Caco-2 (cell line): ENCODE results near the gene PDCD5. TPM values are rescaled to one million over a fixed set of nuclear protein-coding genes. Genes with fewer than 3 reads are reported as not detected.

Experiments used
- Bru-seq: library from RNA; stranded (reverse); fragments of 400-500 nt; gene quantifications from one replicate; lab custom pipeline; 2021; lab: Mats Ljungman, UMichigan
- BruChase-seq, 2 experiments: library from RNA; stranded (reverse); fragments of 400-500 nt; gene quantifications; one replicate each; lab custom pipeline; 2021; lab: Mats Ljungman, UMichigan
- BruUV-seq: library from RNA; stranded (reverse); fragments of 400-500 nt; replicated peaks from 2 replicates; lab custom pipeline; 2021; lab: Mats Ljungman, UMichigan
- CTCF ChIA-PET: fragments of 300-600 bp; sonication (Branson Sonifier 250); formaldehyde crosslinking; loops from one replicate; lab custom pipeline; 2022; ENCODE audit warnings: antibody characterized with exemption; lab: Charles Lee
- POLR2A ChIA-PET: fragments of 300-600 bp; sonication (Branson Sonifier 250); formaldehyde crosslinking; loops from one replicate; lab custom pipeline; 2022; ENCODE audit warnings: antibody characterized with exemption; lab: Charles Lee
- DNase-seq, 2 experiments: peaks; one replicate each; pipeline versions ENCODE4 v3.0.0 to v3.0.0-alpha.2; 2020 to 2022
- H3K27me3 ChIP-seq: replicated peaks from 2 replicates; pipeline ENCODE4 v1.6.0; 2011; ENCODE audit warnings: low read length; ENCODE audit not compliant: control insufficient read depth, insufficient read depth
- H3K36me3 ChIP-seq: 2 replicates; pipeline ENCODE4 v1.5.1; 2011; ENCODE audit warnings: low read length; ENCODE audit not compliant: control insufficient read depth, insufficient read depth
- H3K4me1 ChIP-seq: fragments of 250-450 bp; sonication (Bioruptor Pico); 2 replicates; pipeline ENCODE4 v1.5.1; 2020; ENCODE audit warnings: mild to moderate bottlenecking
- H3K4me3 ChIP-seq: 2 replicates; pipeline ENCODE4 v1.5.1; 2011; ENCODE audit warnings: low read depth, mild to moderate bottlenecking, control low read depth, low read length
- H3K9me3 ChIP-seq: fragments of 250-450 bp; sonication (Bioruptor Pico); 2 replicates; pipeline ENCODE4 v1.5.1; 2020; ENCODE audit warnings: mild to moderate bottlenecking, moderate library complexity
- H3K27ac Mint-ChIP-seq: one replicate; pipeline ENCODE4 v1.8.0; 2022; ENCODE audit warnings: mixed read lengths; ENCODE audit not compliant: unreplicated experiment
- H3K27me3 Mint-ChIP-seq: one replicate; pipeline ENCODE4 v1.8.0; 2022; ENCODE audit warnings: mixed read lengths; ENCODE audit not compliant: insufficient read depth, unreplicated experiment
- H3K36me3 Mint-ChIP-seq: one replicate; pipeline ENCODE4 v1.8.0; 2022; ENCODE audit warnings: mild to moderate bottlenecking, mixed read lengths; ENCODE audit not compliant: insufficient read depth, unreplicated experiment
- H3K4me1 Mint-ChIP-seq: one replicate; pipeline ENCODE4 v1.8.0; 2022; ENCODE audit warnings: low read depth, mixed read lengths; ENCODE audit not compliant: unreplicated experiment
- H3K4me3 Mint-ChIP-seq: one replicate; pipeline ENCODE4 v1.8.0; 2022; ENCODE audit warnings: mild to moderate bottlenecking, moderate library complexity, mixed read lengths; ENCODE audit not compliant: unreplicated experiment
- H3K9me3 Mint-ChIP-seq: one replicate; pipeline ENCODE4 v1.8.0; 2022; ENCODE audit warnings: mixed read lengths; ENCODE audit not compliant: unreplicated experiment
- CTCF ChIP-seq, 2 experiments: fragments of 200-600 bp in 1 of 2; IDR thresholded peaks; 1 replicate in 1 of 2; 2 replicates in 1 of 2; pipeline versions ENCODE4 v1.5.1 to v1.8.0; 2011 to 2022; ENCODE audit warnings: antibody characterized with exemption in 1 of 2, control low read depth in 1 of 2, inconsistent platforms in 1 of 2, low read depth in 1 of 2, low read length in 1 of 2, mild to moderate bottlenecking in 1 of 2, moderate library complexity in 1 of 2; ENCODE audit not compliant: insufficient read depth in 1 of 2, severe bottlenecking in 1 of 2, unreplicated experiment in 1 of 2
- intact Hi-C: fragments of 100-400 bp; cut with micrococcal nuclease; formaldehyde crosslinking; loops from one replicate; pipeline ENCODE4 v1.10.0; 2022; ENCODE audit not compliant: unreplicated experiment
- long read RNA-seq: library from polyadenylated mRNA; stranded (forward); transcript quantifications from one replicate; pipeline ENCODE4 v2.0.0, GENCODE V29; 2022
- total RNA-seq: library from RNA; stranded (reverse); gene quantifications from 2 replicates; pipeline ENCODE4 v1.2.3, GENCODE V29; 2022

PDCD5 gene
- total RNA-seq (219 TPM in 2 replicates), Bru-seq, nascent RNA (percentile 97 among the genes with signal in this experiment), BruChase-seq, experiment 1, labeled RNA remaining after a 2-hour chase (percentile 94 among the genes with signal in this experiment), BruChase-seq, experiment 2, labeled RNA remaining after a 6-hour chase (percentile 92 among the genes with signal in this experiment)
- long read RNA-seq, transcript PDCD5-205 (4 exons, 480 nt), result minor isoform, 33 of 301 reads
- long read RNA-seq, transcript PDCD5-204 (6 exons, 601 nt), result minor isoform, 12 of 301 reads
- long read RNA-seq, transcript PDCD5-207 (6 exons, 699 nt), result major isoform, 236 of 301 reads
- long read RNA-seq, partial matches to known transcripts, result 4 of 301 reads
- long read RNA-seq, other reads (novel, unspliced or antisense), result 12 of 301 reads

GRCh38 chr19:32580901-32581704 is at the start of gene PDCD5:
Gene PDCD5 (plus strand): TSS chr19:32581190. CDS start chr19:32581262, 72 bp downstream.
- DNase-seq, result peak; percentile 95 to 96
- Mint-ChIP-seq H3K4me1 (no peaks in the 10 kb centered on the region), H3K27me3 (no peaks in the 10 kb centered on the region), H3K27ac (peak within 1 kb of the TSS; percentile 86), H3K4me3 (peak within 1 kb of the TSS; percentile 97), H3K9me3 (no peaks in the 10 kb centered on the region), H3K36me3 (peaks cover 41% of the 10 kb centered on the region)
- POLR2A ChIA-PET, result interaction anchor here (0.6 to 1.2 kb wide), 4 partner anchors 11 to 477 kb away, joined by 3 to 7 read pairs (median 4); partner anchors contain the start of gene DPY19L3
- TF ChIP-seq CTCF (IDR thresholded peaks at IDR 0.05; ENCODE audit: insufficient read depth in 1 of 2, low read depth in 1 of 2, low read length in 1 of 2, severe bottlenecking in 1 of 2, unreplicated experiment in 1 of 2), result no peak
- Histone ChIP-seq H3K4me3 (peak within 1 kb of the TSS; percentile 93), H3K4me1 (peaks cover 5% of the 10 kb centered on the region; the same call in 1 of the 2 replicates), H3K27me3 (no peaks in the 10 kb centered on the region), H3K9me3 (no peaks in the 10 kb centered on the region), H3K36me3 (peaks cover 2% of the 10 kb centered on the region)
- intact Hi-C loops, result no loop called here
- no TSS peak for BruUV-seq
- CTCF ChIA-PET, result interaction anchor here (0.9 to 1.5 kb wide), 2 partner anchors 11 to 262 kb away, joined by 3 to 4 read pairs; no protein-coding TSS in a partner anchor

DNA sequence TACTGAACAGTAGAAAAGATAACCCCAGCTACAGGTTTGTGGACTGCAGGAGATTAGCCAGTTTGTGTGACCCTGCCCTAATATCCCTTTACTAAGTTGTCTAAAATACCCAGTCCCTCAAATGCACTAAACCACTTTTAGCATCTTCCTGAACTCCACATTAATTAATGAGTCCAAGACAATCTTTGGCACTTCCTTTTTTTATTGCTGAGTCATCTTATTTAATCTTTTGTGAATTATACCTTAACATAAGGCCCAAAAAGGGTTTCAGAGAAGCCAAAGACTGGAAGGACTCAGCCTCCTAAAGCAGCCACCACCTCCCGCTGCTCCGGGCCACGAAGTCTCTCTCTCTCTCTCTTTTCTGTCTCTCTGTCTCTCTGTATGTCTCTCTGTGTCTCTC is 48.8 kb upstream of the PDCD5 start:
- Mint-ChIP-seq H3K36me3 (no peaks in the 10 kb centered on the region), H3K9me3 (peaks cover 12% of the 10 kb centered on the region), H3K4me3 (no peak overlapping the region), H3K4me1 (no peaks in the 10 kb centered on the region), H3K27ac (no peak overlapping the region), H3K27me3 (peaks cover 6% of the 10 kb centered on the region)
- ChIA-PET CTCF (no interaction called here), POLR2A (no interaction called here)
- H3K4me3 ChIP-seq, result no peak overlapping the region
- BruUV-seq, result no TSS peak
- H3K9me3 ChIP-seq, result peaks cover 6% of the 10 kb centered on the region; the same call in 1 of the 2 replicates
- no peak for TF ChIP-seq CTCF (IDR thresholded peaks at IDR 0.05; ENCODE audit: insufficient read depth in 1 of 2, low read depth in 1 of 2, low read length in 1 of 2, severe bottlenecking in 1 of 2, unreplicated experiment in 1 of 2)
- H3K27me3 ChIP-seq, result no peaks in the 10 kb centered on the region
- H3K4me1 ChIP-seq, result no peaks in the 10 kb centered on the region
- intact Hi-C loops, result no loop called here
- DNase-seq, result no peak
- H3K36me3 ChIP-seq, result no peaks in the 10 kb centered on the region

DNA sequence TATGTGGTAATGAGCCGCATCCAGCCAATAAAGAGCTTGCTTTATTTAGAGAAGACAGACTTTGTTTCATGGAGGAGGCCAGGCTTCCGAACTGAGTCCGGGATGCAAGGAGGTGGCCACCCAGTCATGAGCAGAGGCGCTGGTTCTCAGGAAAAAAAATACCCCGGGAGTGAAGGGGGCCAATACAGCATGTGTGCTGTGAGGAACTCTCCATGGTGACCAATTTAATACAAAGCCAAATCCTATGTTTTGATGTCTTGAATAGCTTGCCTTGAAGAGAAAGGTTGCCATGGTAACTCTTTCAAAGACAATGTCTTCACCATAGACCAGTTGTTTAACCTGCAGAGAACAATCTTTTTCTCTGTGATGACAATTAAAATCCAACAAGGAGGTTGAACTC is 43.4 kb upstream of the PDCD5 start:
- no peaks in the 10 kb centered on the region for H3K36me3 ChIP-seq
- DNase-seq, result no peak
- no peak for TF ChIP-seq CTCF (IDR thresholded peaks at IDR 0.05; ENCODE audit: insufficient read depth in 1 of 2, low read depth in 1 of 2, low read length in 1 of 2, severe bottlenecking in 1 of 2, unreplicated experiment in 1 of 2)
- H3K27ac Mint-ChIP-seq, result no peak overlapping the region
- no peak overlapping the region for H3K4me3 Mint-ChIP-seq
- H3K4me1 Mint-ChIP-seq, result no peaks in the 10 kb centered on the region
- BruUV-seq, result no TSS peak
- H3K9me3 ChIP-seq, result no peaks in the 10 kb centered on the region
- no peak overlapping the region for H3K4me3 ChIP-seq
- H3K36me3 Mint-ChIP-seq, result no peaks in the 10 kb centered on the region
- peaks cover 11% of the 10 kb centered on the region for H3K27me3 Mint-ChIP-seq
- no peaks in the 10 kb centered on the region for H3K4me1 ChIP-seq
- CTCF ChIA-PET, result no interaction called here
- POLR2A ChIA-PET, result no interaction called here
- H3K9me3 Mint-ChIP-seq, result peaks cover 17% of the 10 kb centered on the region
- H3K27me3 ChIP-seq, result no peaks in the 10 kb centered on the region
- intact Hi-C loops, result no loop called here
